Thyroid gland (tissue), 4 donors: ENCODE measurements around the gene HRH1. TPM values are rescaled to one million over a fixed set of nuclear protein-coding genes. Genes with fewer than 3 reads are reported as not detected.

Experiments used
- DNase-seq, 2 donors: peaks; one replicate each; pipeline ENCODE4 v3.0.0-alpha.2; 2019
- H3K27ac ChIP-seq, 3 donors: fragments of 200-600 bp; sonication (generic); 1 replicate in 2 of 3; 2 replicates in 1 of 3; pipeline ENCODE4 v1.5.1; 2016 to 2019; ENCODE audit warnings: mild to moderate bottlenecking in 1 of 3, moderate library complexity in 1 of 3
- H3K27me3 ChIP-seq: fragments of 200-600 bp; sonication (generic); one replicate; pipeline ENCODE4 v1.5.1; 2019
- H3K36me3 ChIP-seq, 2 donors: fragments of 200-600 bp; sonication (generic); one replicate each; pipeline ENCODE4 v1.5.1; 2016 to 2019
- H3K4me1 ChIP-seq, 2 donors: fragments of 200-600 bp; sonication (generic); one replicate each; pipeline ENCODE4 v1.5.1; 2017 to 2019
- H3K4me3 ChIP-seq, 3 donors: fragments of 200-600 bp; sonication (generic); replicated peaks in 1 of 3; 1 replicate in 2 of 3; 2 replicates in 1 of 3; pipeline ENCODE4 v1.5.1; 2016; ENCODE audit warnings: mild to moderate bottlenecking in 1 of 3
- H3K9me3 ChIP-seq: fragments of 200-600 bp; sonication (generic); one replicate; pipeline ENCODE4 v1.5.1; 2017
- POLR2A ChIP-seq, 2 donors: fragments of 450-650 bp; IDR thresholded peaks; one replicate each; pipeline ENCODE4 v1.6.1; 2017; ENCODE audit warnings: antibody characterized with exemption in 2 of 2, mild to moderate bottlenecking in 2 of 2, moderate library complexity in 1 of 2
- WGBS, 2 donors: methylation state at CpG; one replicate each; pipeline ENCODE4 v1.1.5; 2017; 5-methylcytosine and 5-hydroxymethylcytosine counted together
- intact Hi-C: fragments of 100-400 bp; cut with DNase I; formaldehyde crosslinking; loops from one replicate; pipeline ENCODE4 v1.15.1; 2023
- total RNA-seq, 4 donors: library from RNA; depleted of rRNA; stranded (reverse); fragments of >200 nt; gene quantifications; one replicate each; pipeline ENCODE4 v1.2.3, GENCODE V29; 2016
- TF ChIP-seq, protein P1 (sequence below), 6 experiments: fragments of 200-600 bp in 3 of 6; fragments of 450-650 bp in 3 of 6; sonication (generic) in 3 of 6; IDR thresholded peaks; one replicate each; pipeline ENCODE4 v1.5.1; 2016 to 2019; ENCODE audit warnings: antibody characterized with exemption in 6 of 6, mild to moderate bottlenecking in 2 of 6, inconsistent platforms in 1 of 6, moderate library complexity in 1 of 6

HRH1 gene
- total RNA-seq, 4 donors from 2014 or later, result 1.9 to 2.6 (median 2.4) TPM; not detected in 1

DNA sequence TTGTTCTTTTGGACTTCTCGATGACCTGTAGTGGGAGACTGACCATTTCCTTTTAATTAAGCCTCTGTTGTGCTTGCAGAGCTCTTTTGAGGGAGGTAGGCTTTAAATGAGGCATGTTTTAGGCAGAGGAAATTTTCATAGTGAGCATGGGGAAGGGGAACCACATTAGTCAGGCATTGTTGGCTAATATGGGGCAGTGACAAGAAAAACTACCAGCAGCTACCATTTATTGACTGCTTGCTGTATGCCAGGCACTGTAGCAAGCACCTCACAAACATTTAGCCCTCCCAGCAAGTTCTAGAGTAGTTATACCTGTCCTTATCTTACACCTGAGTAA, 128.8 kb downstream of the HRH1 start:
- Histone ChIP-seq H3K36me3 (no peaks in the 10 kb centered on the region), H3K4me3 (no peak overlapping the region), H3K4me1 (peaks cover 0 to 10% of the 10 kb centered on the region in 2 donors), H3K27ac (no peak overlapping the region), H3K9me3 (no peaks in the 10 kb centered on the region), H3K27me3 (no peaks in the 10 kb centered on the region)
- DNase-seq, result no peak
- TF ChIP-seq POLR2A (IDR thresholded peaks at IDR 0.05), result no peak
- TF ChIP-seq, protein P1, sequence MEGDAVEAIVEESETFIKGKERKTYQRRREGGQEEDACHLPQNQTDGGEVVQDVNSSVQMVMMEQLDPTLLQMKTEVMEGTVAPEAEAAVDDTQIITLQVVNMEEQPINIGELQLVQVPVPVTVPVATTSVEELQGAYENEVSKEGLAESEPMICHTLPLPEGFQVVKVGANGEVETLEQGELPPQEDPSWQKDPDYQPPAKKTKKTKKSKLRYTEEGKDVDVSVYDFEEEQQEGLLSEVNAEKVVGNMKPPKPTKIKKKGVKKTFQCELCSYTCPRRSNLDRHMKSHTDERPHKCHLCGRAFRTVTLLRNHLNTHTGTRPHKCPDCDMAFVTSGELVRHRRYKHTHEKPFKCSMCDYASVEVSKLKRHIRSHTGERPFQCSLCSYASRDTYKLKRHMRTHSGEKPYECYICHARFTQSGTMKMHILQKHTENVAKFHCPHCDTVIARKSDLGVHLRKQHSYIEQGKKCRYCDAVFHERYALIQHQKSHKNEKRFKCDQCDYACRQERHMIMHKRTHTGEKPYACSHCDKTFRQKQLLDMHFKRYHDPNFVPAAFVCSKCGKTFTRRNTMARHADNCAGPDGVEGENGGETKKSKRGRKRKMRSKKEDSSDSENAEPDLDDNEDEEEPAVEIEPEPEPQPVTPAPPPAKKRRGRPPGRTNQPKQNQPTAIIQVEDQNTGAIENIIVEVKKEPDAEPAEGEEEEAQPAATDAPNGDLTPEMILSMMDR (IDR thresholded peaks at IDR 0.05), result no peak
- WGBS, 2 donors, result 88 to 89% methylated on average over 1 of the region's 1 CpG
- intact Hi-C loops, result no loop called here

DNA sequence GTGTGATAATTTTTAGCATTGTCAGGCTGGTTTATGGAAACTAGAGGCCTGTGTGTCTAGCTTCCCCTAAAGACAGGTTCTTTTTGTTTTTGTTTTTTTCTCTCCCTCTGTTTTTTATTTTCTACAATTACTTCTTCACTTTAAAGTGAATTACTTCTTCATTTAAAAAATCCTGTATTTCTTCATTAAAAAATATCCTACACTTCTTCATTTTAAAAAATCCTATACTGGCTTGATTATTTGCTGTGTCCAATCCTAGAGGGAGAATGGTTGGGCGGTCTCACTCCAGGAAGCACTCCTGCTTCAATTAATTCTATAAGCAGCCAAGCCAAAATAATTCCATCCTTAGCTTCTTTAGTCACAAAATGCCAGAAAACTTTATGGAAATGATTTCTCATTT, 129.7 kb downstream of the HRH1 start:
- no peaks in the 10 kb centered on the region for H3K9me3 ChIP-seq
- 94% methylated on average over 1 of the region's 1 CpG for WGBS, 2 donors
- TF ChIP-seq, protein P1 (IDR thresholded peaks at IDR 0.05), result no peak
- TF ChIP-seq POLR2A (IDR thresholded peaks at IDR 0.05), result no peak
- peaks cover 0 to 12% of the 10 kb centered on the region in 2 donors for H3K4me1 ChIP-seq
- no peak overlapping the region for H3K4me3 ChIP-seq
- H3K27ac ChIP-seq, result no peak overlapping the region
- H3K36me3 ChIP-seq, result no peaks in the 10 kb centered on the region
- no peaks in the 10 kb centered on the region for H3K27me3 ChIP-seq
- no peak for DNase-seq
- intact Hi-C loops, result no loop called here

DNA sequence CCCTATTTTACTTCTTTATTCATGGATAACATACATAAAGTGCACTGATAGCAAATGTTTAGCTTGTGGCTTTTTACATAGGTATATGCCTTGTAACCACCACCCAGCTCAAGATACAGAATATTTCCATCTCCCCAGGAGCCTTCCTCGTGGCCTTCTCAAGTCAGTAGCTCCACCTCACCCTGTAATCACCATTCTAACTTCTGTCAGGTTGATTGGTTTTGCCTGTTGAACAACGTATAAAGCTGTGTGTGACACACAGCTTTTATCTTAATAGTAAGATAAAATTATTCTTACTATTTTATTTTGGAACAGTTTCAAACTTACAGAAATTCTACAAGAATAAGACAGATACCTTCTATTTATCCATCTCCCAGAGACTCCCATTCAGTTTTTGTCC, 131.2 kb downstream of the HRH1 start:
- intact Hi-C loops, result no loop called here
- Histone ChIP-seq H3K9me3 (no peaks in the 10 kb centered on the region), H3K36me3 (no peaks in the 10 kb centered on the region), H3K4me3 (no peak overlapping the region), H3K27me3 (no peaks in the 10 kb centered on the region), H3K4me1 (peaks cover 0 to 12% of the 10 kb centered on the region in 2 donors), H3K27ac (no peak overlapping the region)
- no peak for TF ChIP-seq POLR2A (IDR thresholded peaks at IDR 0.05)
- TF ChIP-seq, protein P1 (IDR thresholded peaks at IDR 0.05), result no peak
- DNase-seq, result no peak
- WGBS, 2 donors, result 96 to 97% methylated on average over 2 of the region's 2 CpGs

DNA sequence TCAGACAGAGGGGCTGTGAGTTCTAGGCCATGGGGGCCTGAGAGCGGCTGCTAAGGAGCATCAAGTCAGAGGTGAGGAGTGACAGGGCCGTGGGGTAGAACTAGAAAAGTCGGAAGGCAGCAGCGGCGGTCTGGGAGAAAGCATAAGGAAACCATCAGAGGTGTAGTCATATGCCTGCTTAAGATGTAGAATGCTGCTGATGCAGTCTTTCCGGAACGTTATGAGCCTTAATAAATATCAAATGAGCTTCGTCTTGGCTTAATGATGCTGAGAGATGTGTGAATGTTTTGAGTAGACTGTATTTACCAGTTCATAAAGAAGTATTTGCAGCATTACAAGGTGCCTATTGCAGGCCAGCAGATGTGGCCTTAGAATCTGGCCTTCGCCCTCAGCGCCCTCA, 133.1 kb downstream of the HRH1 start:
- WGBS, 2 donors, result 85 to 94% methylated on average over 9 to 10 of the region's 10 CpGs
- H3K4me3 ChIP-seq, result no peak overlapping the region
- intact Hi-C loops, result no loop called here
- H3K36me3 ChIP-seq, result no peaks in the 10 kb centered on the region
- no peak for DNase-seq
- H3K9me3 ChIP-seq, result no peaks in the 10 kb centered on the region
- H3K27ac ChIP-seq, result no peak overlapping the region
- H3K4me1 ChIP-seq, result peaks cover 0 to 12% of the 10 kb centered on the region in 2 donors
- TF ChIP-seq, protein P1 (IDR thresholded peaks at IDR 0.05), result no peak
- TF ChIP-seq POLR2A (IDR thresholded peaks at IDR 0.05), result no peak
- H3K27me3 ChIP-seq, result no peaks in the 10 kb centered on the region

DNA sequence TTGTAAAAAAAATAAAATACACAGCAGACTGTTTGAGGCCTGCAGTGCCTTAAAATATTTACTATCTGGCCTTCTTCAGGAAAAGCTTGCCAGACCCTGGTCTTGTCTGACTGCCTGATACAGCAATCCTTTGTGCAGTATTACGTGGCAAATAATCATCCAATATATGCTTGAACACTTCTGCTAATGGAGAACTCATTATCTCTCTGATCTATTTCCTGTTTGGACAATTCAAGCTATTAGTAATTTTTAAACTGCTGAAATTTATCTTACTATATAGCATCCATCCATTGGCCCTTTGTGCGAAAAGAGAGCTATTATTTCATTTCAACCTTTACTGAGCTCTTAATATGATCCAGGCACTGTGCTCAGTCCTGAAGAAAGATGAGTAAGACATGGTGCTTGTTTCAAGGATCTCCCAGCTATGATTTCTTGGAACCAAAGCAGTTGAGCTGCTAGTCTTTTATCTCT, 133.8 kb downstream of the HRH1 start:
- no peaks in the 10 kb centered on the region for H3K36me3 ChIP-seq
- no peaks in the 10 kb centered on the region for H3K27me3 ChIP-seq
- no peaks in the 10 kb centered on the region for H3K9me3 ChIP-seq
- peak overlapping the region in 2 of 3 donors; percentile 11 to 45 for H3K27ac ChIP-seq
- no peak overlapping the region for H3K4me3 ChIP-seq
- WGBS, 2 donors, result 82 to 85% methylated on average over 2 of the region's 2 CpGs
- intact Hi-C loops, result no loop called here
- H3K4me1 ChIP-seq, result peaks cover 0 to 12% of the 10 kb centered on the region in 2 donors
- DNase-seq, result no peak
- TF ChIP-seq, protein P1 (IDR thresholded peaks at IDR 0.05), result no peak
- TF ChIP-seq POLR2A (IDR thresholded peaks at IDR 0.05), result no peak
